ENCODE data around the gene AMDHD1. TPM values are rescaled to one million over a fixed set of nuclear protein-coding genes. Genes with fewer than 3 reads are reported as not detected.

AMDHD1 gene
- total RNA-seq, 1 donor from 2014 or later: 1.8 TPM

DNA sequence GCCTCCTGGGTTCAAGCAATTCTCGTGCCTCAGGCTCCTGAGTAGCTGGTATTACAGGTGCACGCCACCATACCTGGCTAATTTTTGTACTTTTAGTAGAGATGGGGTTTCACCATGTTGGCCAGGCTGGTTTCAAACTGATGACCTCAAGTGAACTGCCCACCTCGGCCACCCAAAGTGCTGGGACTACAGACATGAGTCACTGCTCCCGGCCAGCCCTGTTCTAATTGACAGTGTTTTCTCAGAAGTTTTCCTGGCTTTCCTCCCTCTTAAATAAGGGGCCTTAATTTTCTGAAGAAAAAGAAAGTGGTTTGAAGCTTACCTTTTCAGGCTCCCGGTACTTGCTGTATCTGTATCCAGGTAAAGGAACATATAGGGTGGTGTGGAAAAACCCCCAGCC is 51.3 kb downstream of the AMDHD1 start:
- intact Hi-C loops (cut with micrococcal nuclease): no loop called here

DNA sequence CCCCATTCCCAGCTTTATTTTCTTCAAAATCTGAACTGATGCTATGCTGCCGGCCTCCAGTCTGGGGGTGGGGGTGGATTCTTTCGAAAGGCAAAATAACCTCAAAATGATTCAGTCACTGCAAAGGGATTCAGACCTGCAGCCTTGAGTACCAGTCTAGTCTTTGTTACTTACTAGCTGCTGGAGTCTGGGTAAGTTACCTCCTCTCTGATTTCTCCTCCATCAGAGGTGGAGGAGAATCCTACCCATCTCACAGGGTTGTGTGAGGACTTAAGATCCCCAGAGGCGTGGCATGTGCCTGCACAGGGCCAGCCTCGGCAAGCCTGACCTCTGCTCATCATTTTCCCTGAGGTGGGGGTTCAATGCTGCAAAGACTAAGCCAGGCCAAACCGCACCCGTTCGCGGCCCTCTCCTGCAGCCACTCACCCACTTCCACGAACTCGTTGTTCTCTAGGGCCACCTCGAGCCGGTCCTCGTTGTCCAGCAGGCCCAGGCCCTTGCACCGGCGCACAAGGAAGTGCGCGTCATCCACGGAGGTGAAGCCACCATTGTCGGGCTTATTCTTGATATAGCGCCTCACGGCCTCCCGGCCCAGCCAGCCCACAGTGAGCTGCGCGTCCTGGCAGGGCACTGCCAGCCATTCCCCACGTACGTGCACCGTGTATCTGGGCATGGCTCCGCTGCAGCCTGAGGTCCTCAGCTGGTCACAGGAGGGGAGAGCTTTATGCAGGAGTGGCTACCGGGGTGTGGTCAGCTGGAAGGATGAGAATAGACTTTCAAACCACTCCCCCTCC is 52.3 kb downstream of the AMDHD1 start:
- intact Hi-C loops (cut with micrococcal nuclease): loop anchor here (5.0 kb wide), 1 partner anchor 373 kb away; no protein-coding TSS in a partner anchor

GRCh38 chr12:95996034-95996658 is 53.0 kb downstream of the AMDHD1 start, which contains the start of gene HAL:
HAL (minus strand) TSS chr12:95996344; CDS start chr12:95995910, 434 bp downstream.
- intact Hi-C loops (cut with micrococcal nuclease): loop anchor here (5.0 kb wide), 1 partner anchor 374 kb away; no protein-coding TSS in a partner anchor

GRCh38 chr12:95997276-95997675 is 54.1 kb downstream of the AMDHD1 start:
- intact Hi-C loops (cut with micrococcal nuclease): loop anchor here (5.0 kb wide), 1 partner anchor 375 kb away; no protein-coding TSS in a partner anchor

DNA sequence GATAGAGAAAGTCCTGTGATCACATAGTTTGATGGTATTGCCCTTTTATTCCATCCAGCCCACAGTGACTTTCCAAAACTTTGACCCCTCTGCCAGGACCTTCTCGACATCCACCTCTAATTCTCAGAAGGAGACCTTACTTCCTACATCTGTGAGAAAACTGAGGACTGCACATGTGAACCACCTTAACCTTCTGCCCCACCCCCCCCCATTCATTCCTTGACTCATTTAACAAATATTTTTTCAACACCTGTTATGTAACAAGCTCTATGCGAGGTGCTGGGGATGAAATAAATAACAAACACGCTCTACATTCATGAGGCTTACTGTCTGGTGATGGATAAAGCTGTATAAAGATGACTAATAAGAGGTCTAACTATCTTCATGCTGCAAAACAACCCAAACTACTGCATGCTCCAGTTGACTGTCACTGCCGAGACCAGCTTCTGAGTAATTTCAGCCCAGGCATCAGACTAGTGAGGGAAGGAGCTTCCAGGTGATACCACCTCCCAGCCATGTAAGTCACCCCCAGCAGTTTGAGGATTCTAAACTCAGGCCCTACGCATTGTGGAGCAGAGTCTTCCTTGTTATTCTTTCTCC is 54.9 kb downstream of the AMDHD1 start:
- intact Hi-C loops (cut with micrococcal nuclease): loop anchor here (1.0 to 5.0 kb wide), 7 partner anchors 37 to 881 kb away; partner anchors contain the start of genes AMDHD1, CCDC38 and LTA4H

DNA sequence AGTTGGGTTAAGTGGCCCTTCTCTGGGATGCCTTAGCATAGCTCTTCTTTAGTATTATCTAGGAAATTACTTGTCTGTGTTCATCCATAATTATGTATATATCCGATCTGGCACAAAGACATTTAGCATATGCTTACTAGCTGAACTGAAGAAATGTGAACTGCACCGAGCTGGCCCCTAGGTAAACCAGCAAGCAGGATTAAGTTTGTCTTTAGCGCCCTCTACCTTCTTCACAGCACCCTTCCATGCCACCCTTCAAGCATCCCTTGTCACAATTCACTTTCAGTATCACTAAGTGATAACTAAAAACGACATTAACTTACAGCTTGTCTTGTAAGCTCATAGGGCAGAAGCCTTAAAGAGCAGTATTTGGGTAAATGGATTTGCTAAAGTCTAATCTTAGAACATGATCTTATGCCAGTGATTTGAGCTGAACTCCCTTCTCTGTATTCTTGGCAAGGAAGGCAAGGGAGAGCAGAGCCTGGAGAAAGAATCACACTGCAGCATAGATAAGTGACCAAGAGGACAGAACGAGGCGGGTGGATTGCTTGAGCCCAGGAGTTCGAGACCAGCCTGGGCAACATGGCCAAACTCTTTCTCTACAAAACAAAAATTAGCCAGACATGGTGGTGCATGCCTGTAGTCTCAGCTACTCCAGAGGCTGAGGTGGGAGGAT is 55.6 kb downstream of the AMDHD1 start:
- intact Hi-C loops (cut with micrococcal nuclease): loop anchor here (1.0 to 5.0 kb wide), 7 partner anchors 37 to 882 kb away; partner anchors contain the start of genes AMDHD1, CCDC38 and LTA4H

- intact Hi-C loops (cut with micrococcal nuclease): loop anchor here (2.0 to 5.0 kb wide), 3 partner anchors 57 to 883 kb away; partner anchors contain the start of genes AMDHD1 and CCDC38
Measured at GRCh38 chr12:95999484-95999883, 56.4 kb downstream of the AMDHD1 start.

GRCh38 chr12:96000858-96001257 is 57.7 kb downstream of the AMDHD1 start:
- intact Hi-C loops (cut with micrococcal nuclease): no loop called here

DNA sequence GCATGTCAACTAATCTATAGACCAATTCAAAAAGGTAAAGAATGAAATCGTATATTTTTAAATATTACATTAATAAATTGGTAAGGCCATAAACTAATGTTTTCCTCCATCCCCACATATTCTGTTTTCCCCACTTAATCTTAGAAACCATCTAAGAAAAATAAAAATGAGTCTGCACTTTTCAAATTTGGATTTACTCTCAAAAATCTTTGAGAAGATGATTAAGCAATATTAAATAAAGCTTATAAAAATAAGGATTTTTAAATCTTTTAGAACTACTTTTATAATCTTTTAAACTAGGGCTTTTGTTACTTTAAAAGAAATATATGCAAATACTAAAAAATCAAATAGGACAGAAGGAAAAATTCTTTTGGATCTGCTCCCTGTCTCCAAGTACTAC is 63.6 kb downstream of the AMDHD1 start:
- intact Hi-C loops (cut with micrococcal nuclease): no loop called here

GRCh38 chr12:96007729-96008128 is 64.6 kb downstream of the AMDHD1 start:
- intact Hi-C loops (cut with micrococcal nuclease): no loop called here

DNA sequence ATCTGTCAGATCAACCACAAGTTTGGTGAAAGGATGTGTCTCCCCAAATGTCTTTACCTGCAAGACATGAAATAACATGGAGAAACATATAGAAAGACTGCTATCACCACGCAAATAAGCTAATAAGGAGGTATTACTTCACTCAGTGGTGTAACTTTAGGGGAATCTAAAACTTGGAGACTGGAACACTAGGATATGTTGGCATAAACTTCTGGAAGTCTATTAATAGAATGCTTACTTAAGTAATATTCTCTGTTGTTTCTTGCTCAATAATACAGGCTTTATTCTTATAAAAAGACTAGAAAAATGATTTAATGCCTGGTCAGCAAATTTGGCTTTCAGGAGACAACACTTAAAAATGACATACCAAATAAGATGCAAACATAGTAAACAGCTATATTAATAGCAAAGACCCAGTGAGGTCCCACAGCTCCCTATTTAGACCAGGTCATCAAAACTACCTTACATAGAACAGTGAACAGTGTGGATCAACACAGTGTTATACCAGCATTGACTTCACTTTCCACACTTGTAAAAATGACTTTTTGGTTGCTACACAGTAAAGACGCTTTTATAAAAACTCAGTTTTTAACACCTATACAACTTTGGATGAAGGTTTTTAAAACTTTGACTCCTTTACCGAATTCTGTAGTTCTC is 71.9 kb downstream of the AMDHD1 start:
- intact Hi-C loops (cut with micrococcal nuclease): no loop called here

- intact Hi-C loops (cut with micrococcal nuclease): no loop called here
Measured at GRCh38 chr12:96015672-96016071, 72.5 kb downstream of the AMDHD1 start.

Other genes starting within 250 kb of the AMDHD1 start
- not detected in 2 replicates for gene NTN4, start 152.6 kb upstream of the AMDHD1 start, total RNA-seq
- 36.7 and 38.5 TPM in 2 replicates for gene SNRPF, start 84.4 kb upstream of the AMDHD1 start, total RNA-seq
- gene CCDC38, start 717 bp upstream of the AMDHD1 start, total RNA-seq: 0.12 and 0.32 TPM in 2 replicates
- 1.0 and 1.5 TPM in 2 replicates for gene HAL, start 53.0 kb downstream of the AMDHD1 start, total RNA-seq
- 47.3 and 50.1 TPM in 2 replicates for gene LTA4H, start 92.3 kb downstream of the AMDHD1 start, total RNA-seq

Measured in T-helper 1 cell treated with Interleukin-12 subunit alpha and Interleukin-12 subunit beta and Interleukin-4 antibody, amounts not matched to agents 30 ng/mL and 1 ng/mL, for 36 hours (primary cell).